Amygdala (tissue), 56 donors: Measurements from ENCODE around the gene TPM4.
"Not testable (repeated sequence)": the region's sequence is repeated elsewhere in the genome, so short reads cannot be mapped to it uniquely, and the experiment has no call there.

Source experiments
- DNase-seq, 56 donors: peaks; one replicate each; lab custom pipeline; 2025; lab: John Stamatoyannopoulos, UW

The TPM4 gene

GRCh38 chr19:16119075-16119857, 43.0 kb downstream of the TPM4 start:
- DNase-seq: not testable (repeated sequence)

- no peak for DNase-seq
Observed at GRCh38 chr19:16121141-16121540, 44.8 kb downstream of the TPM4 start.

GRCh38 chr19:16121967-16122366, 45.7 kb downstream of the TPM4 start:
- no peak for DNase-seq

DNA sequence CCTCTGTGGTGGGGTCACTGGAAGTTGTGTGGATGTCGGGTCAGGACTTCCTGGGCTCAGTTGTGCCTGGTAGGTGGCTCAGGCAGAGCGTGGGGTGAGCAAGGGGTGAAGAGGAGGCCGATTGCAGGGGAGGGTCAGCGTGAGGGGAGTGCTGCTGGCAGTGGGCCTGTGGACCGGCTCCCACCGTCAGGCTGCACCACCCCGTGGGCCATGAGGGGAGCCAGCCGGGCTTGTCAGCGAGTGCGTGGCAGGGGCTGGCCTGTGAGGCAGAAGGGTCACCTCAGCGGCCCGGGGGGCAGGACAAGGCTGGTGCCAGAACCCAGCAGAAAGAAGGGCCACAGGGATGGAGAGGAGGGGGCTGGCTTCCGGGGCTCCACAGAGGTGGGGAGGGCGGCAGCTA, 48.7 kb downstream of the TPM4 start:
- DNase-seq: no peak

DNA sequence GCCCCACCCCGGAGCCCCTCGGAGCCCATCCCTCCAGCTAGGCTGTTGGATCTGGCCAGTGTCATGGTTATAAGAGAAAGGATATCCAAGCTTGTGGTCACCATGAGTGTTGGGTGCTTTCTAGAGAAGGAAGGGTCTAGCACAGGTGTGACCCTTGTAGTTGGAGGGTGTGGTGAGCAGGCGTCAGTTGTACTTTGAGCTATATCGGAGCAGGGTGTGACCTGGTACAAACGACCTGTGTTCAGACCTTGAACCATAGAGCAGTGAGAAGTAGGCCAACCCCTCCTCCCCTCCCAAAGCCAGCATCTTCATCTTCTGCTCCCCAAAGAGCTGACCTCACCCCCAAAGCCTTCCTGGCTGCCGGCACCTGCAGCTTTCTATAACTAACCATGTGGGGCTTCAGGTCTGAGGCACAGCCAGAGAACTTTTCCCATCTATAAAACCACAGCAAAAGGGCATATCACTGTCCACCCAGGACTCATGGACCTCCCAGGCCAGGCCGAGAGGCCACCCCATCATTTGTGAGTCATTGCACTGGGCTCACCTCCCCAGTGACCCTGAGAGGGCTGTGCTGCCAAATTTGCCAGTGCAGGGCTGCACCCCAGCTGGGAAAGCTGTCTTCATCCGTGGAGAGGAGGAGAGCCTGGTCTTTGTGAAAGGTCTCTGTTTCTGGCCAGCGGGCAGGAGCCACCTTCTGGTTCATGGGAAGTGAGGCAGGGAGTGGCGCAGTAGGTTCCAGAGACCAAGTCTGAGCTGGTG, 49.6 kb downstream of the TPM4 start:
- DNase-seq: no peak

DNA sequence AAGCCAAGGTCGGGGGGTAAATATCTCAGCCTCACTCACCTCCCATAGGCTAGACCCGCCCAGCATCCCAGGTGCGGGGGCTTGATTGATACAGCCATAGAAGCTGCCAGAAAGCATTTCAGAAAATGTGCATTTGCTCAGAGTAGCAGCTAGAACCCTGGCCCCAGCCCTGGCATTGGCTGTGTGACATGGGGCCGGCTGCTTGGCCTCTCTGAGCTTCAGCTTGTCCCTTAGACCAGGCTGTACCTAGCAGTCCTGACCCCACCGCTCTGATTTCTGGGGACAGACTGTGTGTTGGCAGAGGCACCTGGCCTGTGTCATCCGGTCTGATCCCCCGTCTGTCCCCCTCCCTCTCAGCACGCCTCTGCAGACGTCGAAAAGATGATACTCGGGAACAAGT, 50.8 kb downstream of the TPM4 start:
- DNase-seq: no peak

GRCh38 chr19:16127776-16128371, 51.6 kb downstream of the TPM4 start:
- DNase-seq: no peak

DNA sequence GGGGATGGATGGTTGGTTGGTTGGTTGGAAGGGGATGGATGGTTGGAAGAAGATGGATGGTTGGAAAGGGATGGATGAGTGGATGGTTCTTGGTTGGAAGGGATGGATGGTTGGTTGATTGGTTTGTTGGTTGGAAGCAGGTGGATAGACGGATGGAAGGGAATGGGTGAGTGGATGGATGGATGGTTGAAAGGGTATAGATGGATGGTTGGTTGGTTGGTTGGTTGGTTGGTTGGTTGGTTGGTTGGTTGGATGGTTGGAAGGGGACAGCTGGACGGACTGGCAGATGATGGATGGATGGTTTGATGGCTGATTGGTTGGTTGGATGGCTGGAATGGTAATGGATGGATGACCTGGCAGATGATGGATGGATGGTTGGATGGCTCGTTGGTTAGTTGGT, 55.4 kb downstream of the TPM4 start:
- DNase-seq: no peak

DNA sequence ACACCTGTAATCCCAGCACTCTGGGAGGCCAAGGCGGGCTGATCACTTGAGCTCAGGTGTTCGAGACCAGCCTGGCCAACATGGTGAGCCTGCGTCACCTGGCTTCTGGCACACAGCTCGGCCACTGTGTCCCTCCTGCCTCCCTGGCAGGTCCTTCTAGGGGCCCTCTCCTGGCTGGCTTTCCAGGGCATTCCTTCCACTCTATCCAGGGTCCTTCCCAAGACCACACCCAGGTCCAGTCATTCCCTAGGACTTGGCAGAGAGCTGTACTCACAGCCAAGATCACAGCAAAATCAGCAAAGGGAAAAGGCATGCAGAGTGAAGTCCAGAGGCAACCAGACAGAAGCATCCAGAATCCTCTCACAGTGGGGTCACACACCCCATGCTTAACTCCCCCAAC, 57.5 kb downstream of the TPM4 start:
- DNase-seq: no peak

DNA sequence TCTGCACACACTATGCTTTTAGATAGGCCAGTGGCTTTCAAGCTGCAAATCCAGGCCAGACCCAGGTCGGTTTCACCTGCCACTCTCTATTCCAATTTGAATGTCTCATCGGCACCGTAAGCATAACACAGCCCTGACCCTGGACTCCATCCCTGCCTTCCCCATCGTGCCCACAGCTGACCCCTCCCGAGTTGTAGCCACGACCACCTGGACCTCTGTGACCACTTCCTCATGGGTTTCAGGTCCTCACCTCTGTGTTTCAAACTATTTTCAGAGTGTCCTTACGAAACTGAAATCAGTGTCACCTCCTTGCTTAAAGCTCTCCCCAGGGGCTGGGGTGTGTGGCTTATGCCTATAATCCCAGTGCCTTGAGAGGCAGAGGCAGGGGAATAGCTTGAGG, 58.2 kb downstream of the TPM4 start:
- no peak for DNase-seq

GRCh38 chr19:16135430-16136127, 59.3 kb downstream of the TPM4 start:
- peak in 1 of 56 donors; percentile 8 for DNase-seq

- DNase-seq: peak in 1 of 56 donors; percentile 0
Observed at GRCh38 chr19:16136185-16136999, 60.1 kb downstream of the TPM4 start.

DNA sequence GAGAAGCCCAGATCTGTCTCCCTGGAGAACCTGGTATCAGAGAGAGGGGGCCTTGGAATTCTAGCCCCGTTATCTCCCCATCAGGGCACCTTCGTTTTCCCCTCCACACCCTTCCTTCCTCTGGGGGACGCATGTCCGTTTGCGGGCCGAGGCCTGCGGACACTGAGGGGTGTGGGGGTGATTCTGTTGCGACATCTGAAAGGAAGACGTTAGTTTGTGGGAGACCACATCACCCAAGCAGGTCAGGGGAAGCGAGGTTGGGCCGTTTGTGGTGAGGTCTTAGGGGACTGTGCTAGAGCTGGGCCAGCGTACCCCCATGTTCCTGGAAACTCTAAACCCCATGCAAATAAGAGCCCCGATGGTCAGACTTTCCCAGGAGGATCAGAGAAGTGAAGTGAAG, 63.5 kb downstream of the TPM4 start:
- DNase-seq: no peak

DNA sequence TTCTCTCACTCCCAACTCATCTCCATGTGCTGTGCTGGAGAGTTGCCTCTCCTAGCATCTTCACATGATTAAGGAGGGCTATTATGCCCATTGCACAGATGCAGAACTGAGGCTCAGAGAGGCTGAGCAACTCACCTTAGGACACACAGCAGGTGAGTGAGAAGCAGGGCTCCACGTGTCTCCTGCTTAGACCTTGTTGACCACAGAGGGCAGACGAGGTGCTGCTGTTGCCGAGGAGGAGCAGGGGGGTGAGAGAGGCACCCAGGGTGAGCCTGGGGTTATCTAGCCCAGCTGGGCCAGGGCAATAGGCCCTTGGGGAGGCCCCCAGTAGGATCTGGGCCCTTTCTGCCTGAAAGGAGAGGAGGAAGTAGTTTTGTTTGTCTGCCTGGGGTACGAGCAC, 64.7 kb downstream of the TPM4 start:
- no peak for DNase-seq

GRCh38 chr19:16142032-16142580, 65.8 kb downstream of the TPM4 start:
- DNase-seq: no peak

DNA sequence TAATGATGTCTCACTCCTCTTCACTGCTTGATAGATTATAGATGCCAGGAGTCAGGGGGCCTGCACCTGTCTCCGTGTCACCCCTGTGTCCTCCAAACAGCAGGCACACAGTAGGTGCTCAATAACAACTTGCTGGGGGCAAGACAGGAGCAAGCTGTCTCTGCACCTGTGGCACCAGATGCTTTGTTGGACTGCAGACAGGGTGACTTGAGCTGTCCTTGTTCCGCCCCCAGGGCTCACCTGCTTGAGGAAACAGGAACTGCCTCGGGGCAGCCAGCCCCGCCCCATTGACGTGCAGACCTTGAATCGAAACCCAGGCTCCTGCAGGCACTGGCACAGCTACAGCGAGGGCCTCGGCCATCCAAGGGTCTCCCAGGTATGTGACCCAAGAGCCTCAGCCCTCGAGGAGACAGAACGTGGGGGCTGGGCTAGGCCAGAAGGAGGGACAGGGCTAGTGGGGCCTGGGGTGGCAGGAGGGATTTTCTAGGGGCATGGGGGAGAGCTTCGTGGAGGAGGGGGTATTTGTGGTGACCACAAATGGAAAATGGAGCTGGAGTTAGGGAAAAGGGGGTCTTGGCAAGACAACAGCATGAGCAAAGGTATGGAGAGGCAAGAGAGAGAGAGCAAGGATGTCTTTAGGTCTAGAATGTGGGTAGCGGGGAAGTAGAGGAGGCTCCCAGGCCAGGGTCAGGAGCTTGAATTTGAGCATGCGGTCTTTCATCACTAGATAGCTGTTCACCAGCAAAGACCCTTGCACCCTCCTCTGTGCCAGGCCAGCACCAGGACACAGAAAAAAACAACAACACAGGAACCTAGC, 67.3 kb downstream of the TPM4 start, which contains the start of gene HSH2D:
Gene HSH2D (plus strand): TSS at position 287 of the 817 bp plus-strand sequence. CDS start 5,066 bp downstream, outside the sequence.
- no peak for DNase-seq

DNA sequence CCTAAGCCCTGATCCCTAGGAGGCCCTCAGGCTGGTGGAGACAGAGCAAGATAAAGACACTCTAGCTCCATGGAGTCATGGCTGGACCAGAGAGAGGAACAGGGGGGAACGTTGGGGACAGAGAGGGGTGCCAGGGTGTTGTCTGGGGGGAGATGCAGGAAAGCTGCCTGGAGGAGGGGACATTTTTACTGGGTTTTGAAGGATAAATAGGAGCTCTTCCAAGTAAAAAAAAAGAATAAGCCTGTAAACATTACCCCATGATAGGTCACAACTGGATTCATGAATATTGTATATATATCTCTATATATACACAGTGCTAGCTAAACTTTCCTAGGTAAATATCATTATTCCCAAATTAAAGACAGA, 67.9 kb downstream of the TPM4 start:
- DNase-seq: no peak

- no peak for DNase-seq
Observed at GRCh38 chr19:16146112-16146511, 69.8 kb downstream of the TPM4 start.
